ENCODE data around the gene FLG. TPM values are rescaled to one million over a fixed set of nuclear protein-coding genes. Genes with fewer than 3 reads are reported as not detected.
"Not testable (repeated sequence)": the region's sequence is repeated elsewhere in the genome, so short reads cannot be mapped to it uniquely, and the experiment has no call there.

Gene FLG
- total RNA-seq, 1 donor from 2014 or later, result 0.06 TPM

DNA sequence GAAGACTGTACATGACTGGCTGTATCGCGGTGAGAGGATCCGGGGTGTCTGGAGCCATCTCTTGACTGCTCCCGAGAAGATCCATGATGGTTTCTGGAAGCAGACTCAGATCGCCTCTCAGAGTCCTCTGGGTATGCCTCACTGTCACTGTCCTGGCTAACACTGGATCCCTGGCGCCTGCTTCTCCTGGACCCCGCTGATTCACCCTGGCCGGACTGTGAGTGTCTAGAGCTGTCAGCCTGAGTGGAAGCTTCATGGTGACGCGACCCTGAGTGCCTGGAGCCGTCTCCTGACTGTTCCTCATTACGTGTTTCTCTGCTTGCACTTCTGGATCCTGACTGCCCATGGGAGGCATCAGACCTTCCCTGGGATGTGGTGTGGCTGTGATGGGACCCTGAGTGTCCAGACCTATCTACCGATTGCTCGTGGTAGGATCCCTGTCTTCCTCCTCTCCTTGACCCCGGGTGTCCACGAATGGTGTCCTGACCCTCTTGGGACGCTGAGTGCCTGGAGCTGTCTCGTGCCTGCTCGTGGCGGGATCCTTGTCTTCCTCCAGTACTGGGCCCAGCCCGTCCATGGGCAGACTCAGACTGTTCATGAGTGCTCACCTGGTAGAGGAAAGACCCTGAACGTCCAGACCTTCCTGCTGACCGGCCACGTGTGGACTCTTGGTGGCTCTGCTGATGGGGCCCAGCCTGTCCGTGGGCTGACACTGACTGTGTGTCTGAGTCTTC is 21.7 kb downstream of the FLG start:
- DNase-seq (ENCODE audit: extremely low read depth, low read depth, low spot score), result not testable (repeated sequence)

DNA sequence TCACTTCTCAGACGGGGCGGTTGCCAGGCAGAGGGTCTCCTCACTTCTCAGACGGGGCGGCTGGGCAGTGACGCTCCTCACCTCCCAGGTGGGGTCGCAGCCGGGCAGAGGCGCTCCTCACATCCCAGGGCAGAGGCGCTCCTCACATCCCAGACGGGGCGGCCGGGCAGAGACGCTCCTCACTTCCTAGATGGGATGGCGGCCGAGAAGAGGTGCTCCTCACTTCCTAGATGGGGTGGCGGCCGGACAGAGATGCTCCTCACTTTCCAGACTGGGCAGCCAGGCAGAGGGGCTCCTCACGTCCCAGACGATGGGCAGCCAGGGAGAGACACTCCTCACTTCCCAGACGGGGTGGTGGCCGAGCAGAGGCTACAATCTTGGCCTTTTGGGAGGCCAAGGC is 68.6 kb downstream of the FLG start:
- not testable (repeated sequence) for DNase-seq (ENCODE audit: extremely low read depth, low read depth, low spot score)

Other genes starting within 250 kb of the FLG start
- not detected in 2 replicates for gene TCHHL1, start 236.2 kb downstream of the FLG start, total RNA-seq
- gene TCHH, start 209.8 kb downstream of the FLG start, total RNA-seq, result under 0.01 and 0.12 TPM in 2 replicates
- gene RPTN, start 166.0 kb downstream of the FLG start, total RNA-seq, result not detected in 2 replicates
- not detected in 2 replicates for gene HRNR, start 101.0 kb downstream of the FLG start, total RNA-seq
- gene FLG2, start 34.8 kb upstream of the FLG start, total RNA-seq, result not detected in 2 replicates
- gene CRNN, start 89.0 kb upstream of the FLG start, total RNA-seq, result not detected in 2 replicates
- not detected in 2 replicates for gene LCE5A, start 185.6 kb upstream of the FLG start, total RNA-seq
- not detected in 2 replicates for gene CRCT1, start 189.2 kb upstream of the FLG start, total RNA-seq
- not detected in 2 replicates for gene LCE3E, start 241.5 kb upstream of the FLG start, total RNA-seq

All from glomerular endothelial cell (primary cell).